Measurements from ENCODE around the gene ADAMTS8.

- no peak for TF ChIP-seq ATF7 (IDR thresholded peaks at IDR 0.05; ENCODE audit: low read depth)
- TF ChIP-seq CTCF (IDR thresholded peaks at IDR 0.05 in 2 of 3, conservative IDR thresholded peaks at IDR 0.05 in 1 of 3; ENCODE audit: control insufficient read depth in 2 of 3, extremely low read depth in 1 of 3, insufficient read depth in 1 of 3, low read depth in 3 of 3, low read length in 3 of 3) = no peak
- TF ChIP-seq POLR2A (IDR thresholded peaks at IDR 0.05; ENCODE audit: low read depth, low read length) = no peak
- TF ChIP-seq TCF12 (IDR thresholded peaks at IDR 0.05; ENCODE audit: low read depth, low read length) = no peak
- no peak for TF ChIP-seq MYC (IDR thresholded peaks at IDR 0.05; ENCODE audit: insufficient read depth, insufficient read length, insufficient replicate concordance, low read length, severe bottlenecking)
- no peak for TF ChIP-seq SP1 (IDR thresholded peaks at IDR 0.05; ENCODE audit: low read depth, low read length)
- no peak for TF ChIP-seq CHD4 (IDR thresholded peaks at IDR 0.05)
- no peak for TF ChIP-seq NR2F1 (conservative IDR thresholded peaks at IDR 0.05)
- TF ChIP-seq SIX5 (IDR thresholded peaks at IDR 0.05; ENCODE audit: low read depth, low read length, severe bottlenecking) = no peak
These were observed 46.4 kb upstream of the ADAMTS8 start for GRCh38 chr11:130474637-130475400.
